HK-2 (cell line): ENCODE measurements around the gene JAG2.

ENCODE experiments used
- DNase-seq: peaks from one replicate; pipeline ENCODE4 v3.0.0-alpha.2; 2018; ENCODE audit not compliant: unreplicated experiment

The JAG2 gene

DNA sequence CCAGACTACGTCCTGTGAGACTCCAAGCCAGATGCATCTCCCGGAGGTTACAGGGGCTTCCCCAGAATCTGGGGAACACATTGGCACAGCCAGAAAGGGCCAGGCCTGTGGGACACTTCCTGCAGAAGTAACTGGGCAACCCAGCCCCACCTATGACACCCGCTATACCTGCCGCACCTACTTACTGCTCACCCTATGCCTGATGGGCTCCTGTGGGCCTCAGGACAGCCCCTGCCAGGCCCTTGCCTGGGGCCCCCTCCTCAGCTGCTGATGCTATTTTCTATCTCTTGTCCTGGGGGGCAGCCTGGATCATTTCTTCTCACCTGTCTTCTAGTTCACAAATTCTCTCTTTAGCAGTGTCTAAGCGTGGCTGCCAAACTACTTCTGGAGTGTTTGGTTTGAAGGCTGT is 28.7 kb downstream of the JAG2 start:
- no peak for DNase-seq

GRCh38 chr14:105139212-105139825 is 29.3 kb downstream of the JAG2 start:
- no peak for DNase-seq

DNA sequence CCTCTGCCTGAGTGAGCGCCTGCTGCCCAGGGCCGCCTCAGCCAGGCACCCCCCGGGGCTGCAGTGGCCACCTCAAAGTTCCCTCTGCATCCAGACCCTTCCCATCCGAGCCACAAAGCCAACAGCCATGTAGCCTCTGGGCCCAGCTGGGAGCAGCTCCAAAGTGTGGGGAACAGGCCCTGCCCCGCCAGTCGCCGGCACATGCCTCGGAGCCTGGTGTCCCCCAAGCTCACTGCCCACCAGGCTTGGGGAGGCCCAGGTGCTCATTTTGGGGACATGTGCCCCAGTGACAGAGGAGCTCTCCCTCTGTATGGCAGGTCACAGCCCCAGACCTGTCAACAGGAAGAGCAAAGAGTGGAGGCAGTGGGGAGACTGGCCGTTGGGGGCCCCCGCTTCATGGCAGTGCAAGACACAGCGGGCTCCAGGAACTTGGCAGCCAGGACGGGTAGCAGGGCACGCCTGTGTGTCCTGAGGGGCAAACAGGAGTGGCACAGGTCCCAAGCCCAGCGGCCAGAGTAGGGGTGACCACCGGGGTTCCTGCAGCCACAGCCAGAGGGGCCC is 29.9 kb downstream of the JAG2 start:
- no peak for DNase-seq

- DNase-seq = no peak
Observed at GRCh38 chr14:105138021-105138541, 30.5 kb downstream of the JAG2 start.

- no peak for DNase-seq
Observed at GRCh38 chr14:105137481-105138020, 31.0 kb downstream of the JAG2 start.

DNA sequence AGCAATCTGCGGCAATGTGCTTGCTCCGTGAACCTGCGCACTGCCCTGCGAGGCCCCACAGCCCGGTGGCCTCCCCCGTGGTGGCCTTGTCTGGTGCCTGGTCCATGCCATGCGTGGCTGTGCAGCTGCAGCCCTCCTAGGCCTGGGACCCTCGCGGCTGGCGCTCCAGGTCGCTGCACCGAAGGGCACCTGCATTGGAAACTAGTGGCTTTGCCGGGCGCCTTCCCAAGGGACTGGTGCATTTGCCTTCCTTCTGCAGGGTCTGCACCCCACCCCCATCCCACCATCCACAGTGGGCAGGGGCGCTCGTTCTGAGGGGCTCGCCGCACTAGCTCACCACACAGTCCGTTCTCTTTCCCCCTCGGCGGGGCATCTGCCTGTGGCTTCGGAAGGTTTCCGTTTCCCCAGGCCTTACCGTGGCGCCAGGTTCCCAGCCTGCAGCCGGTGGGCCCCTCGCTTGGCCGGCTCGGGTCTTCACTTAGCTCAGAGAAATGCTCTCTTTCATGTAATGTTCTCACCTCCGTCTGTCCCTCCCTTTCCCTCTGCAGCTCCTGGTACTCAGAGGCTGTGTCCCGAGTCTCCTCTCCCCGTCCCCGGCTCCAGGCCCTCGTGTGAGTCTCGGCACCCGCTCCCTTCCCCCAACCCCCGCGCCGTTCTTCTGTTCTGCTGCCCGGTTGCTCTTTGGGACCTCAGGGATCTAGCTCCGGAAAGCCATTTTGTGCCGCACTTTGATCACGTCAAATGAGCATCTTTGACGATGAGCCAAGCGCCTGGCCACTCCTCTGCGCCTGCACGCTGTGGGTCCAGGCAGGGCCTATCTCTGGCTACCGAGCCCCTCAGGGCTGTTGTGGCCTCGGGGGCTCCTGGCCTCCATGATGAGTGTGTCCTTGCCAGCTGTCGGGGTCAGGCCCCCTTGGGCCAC is 31.9 kb downstream of the JAG2 start:
- DNase-seq = no peak

- no peak for DNase-seq
Observed at GRCh38 chr14:105135700-105136395, 32.7 kb downstream of the JAG2 start.

DNA sequence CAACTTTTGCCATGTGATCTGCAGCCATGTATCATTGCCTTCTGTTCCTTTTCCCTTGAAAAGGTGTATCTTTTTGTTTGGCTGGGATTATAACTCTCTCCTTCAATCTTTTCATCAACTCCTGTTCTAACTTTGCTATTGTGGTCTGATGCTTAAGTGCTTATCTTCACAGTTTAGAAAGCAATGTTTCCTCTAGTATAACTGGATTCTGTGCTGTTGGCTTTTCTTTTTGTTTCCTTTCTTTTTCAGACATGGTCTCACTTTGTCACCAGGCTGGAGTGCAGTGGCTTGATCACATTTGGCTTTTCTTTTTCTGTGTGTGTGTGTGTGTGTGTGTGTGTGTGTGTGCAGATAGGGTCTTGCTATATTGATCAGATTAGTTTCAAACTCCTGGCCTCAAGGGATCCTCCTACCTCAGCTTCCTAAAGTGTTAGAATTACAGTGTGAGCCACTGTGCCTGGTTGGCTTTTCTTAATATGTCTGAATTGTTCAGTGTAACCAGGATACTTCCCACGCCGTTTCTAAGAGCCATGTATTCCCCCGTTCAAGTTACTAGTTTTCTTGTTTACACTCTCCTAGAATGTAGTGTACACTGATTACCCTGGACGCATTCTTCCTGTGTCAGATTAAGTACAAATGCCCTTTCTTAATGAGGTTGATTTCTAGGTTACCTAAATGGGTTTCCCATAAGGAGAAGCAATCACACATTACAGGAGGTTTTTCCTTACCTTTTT is 35.5 kb downstream of the JAG2 start:
- no peak for DNase-seq

DNA sequence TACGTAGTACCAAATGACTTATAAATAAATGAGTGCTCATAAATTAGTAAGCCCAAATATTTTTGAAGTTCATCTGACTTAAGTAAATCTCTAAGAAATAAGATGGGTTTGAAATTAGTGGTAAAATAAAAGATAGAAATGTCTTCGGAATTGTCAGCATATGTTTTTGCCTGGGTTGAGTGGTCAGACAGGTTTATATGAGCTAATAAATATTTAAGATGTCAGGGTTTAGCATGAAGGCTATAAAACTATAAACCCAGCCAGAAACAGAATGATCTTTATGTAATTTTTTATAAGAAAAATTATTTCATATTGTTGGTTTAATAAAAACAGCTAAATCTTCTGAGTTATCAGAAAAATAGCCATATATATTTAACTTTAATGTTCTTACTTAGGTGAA is 37.3 kb downstream of the JAG2 start:
- DNase-seq = no peak

GRCh38 chr14:105128059-105128458 is 40.5 kb downstream of the JAG2 start:
- no peak for DNase-seq

GRCh38 chr14:105126981-105127329 is 41.6 kb downstream of the JAG2 start:
- DNase-seq = no peak

DNA sequence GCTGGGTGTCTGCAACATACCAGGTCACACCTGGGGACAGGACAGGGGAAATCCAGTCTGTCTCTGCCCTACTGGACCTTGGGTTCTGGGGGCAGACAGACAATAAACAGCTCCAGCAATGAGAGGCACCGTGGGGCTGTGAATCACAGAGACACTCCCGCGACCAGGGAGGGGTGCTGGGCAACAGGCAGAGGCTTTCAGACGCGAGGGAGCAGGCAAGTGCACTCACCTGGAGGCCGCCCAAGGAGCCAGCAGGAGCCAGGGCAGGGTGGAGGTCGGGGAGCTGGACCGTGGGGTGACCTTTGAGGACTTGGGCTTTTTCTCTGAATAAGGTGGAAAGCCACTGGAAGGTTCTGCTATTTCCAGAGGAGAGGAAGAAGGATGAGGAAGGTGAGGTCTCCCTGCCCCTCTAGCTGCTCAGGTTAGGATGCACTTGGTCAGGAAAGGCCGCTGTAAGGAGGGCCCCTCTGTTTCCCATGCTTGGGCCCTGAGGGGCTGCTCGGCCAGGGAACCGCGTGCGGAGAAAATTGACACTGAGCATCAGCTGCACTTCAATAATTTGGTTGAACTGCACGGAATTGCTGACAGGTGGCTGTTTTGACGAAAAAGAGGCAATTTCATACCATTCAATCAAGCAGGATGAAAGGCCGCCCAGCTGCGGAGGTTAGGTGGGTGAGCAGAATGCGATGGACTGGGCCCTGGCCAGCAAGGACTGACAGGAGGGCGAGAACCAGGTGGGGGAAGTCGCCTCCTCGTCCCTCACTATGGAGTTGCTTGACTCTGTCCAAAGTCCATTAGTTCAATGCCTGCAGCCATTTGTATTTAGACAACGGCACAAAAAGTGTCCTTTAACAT is 42.2 kb downstream of the JAG2 start:
- DNase-seq = no peak

GRCh38 chr14:105124823-105125222 is 43.8 kb downstream of the JAG2 start:
- DNase-seq = no peak

DNA sequence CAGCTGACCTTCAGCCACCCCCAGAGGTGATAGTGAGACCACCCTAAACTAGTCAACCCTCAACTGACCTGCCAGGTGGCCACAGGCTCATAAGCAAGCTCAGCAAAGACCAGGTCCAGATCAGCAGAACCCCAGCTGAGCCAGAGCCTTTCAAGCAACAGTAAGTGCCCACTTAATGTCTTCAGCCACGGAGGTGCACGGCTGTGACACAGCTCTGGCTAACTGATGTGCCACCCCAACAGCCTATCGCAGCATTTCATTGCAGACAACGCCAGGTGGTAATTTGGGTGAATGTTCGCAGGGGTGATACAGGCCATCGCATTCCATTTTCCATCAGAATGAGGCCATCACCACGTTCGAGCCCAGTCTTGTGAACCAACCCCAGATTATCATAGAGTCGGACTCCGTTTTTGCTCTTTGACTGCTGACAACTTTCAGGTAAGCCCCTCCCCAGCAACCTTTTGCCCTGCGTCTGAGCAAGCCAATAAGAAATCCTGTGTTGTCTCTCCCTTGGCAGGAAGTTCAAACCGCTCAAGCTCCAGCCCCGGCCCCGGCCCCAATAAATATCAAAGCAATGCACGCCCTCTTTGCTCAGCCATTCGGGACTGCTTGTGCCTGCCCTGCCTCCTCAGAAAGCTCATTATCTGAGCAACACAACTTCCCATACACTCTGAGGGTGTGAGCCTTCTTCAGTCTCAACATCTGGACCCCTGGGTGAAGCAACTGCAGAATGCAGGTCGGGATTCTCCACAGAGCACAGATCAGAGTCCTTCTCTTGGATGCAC is 44.4 kb downstream of the JAG2 start:
- DNase-seq = no peak

- no peak for DNase-seq
Observed at GRCh38 chr14:105123064-105123665, 45.4 kb downstream of the JAG2 start.

GRCh38 chr14:105120056-105120455 is 48.5 kb downstream of the JAG2 start:
- DNase-seq = no peak

DNA sequence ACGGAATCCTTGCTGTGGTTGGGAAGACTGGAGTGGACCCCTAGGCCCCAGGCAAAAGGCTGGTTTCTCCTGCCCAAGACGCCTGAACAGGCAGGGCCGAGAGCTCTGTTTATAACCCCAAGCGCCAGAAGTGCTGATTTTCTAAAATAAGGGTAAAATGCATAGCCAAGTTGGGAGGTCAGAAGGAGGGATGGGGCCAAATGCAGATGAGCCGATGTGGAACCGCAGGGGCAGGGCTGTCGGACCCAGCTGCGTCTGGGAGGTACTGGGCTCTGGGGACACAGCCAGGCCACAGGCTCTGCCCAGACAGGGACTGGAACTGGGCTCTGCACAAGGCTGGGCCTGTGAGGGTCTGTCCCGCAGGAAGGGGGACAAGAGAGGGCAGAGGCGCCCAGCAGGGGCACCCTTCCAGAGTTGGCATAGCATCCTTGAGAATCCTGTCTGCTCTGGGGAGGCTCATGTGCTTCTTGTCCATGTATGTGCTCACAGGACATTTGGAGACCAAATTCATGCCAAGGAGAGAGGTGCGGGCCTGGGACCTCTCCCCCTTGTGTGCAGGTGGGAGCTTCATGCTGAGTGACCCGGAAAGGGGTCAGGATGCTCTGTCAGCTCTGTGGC is 49.1 kb downstream of the JAG2 start:
- no peak for DNase-seq

DNA sequence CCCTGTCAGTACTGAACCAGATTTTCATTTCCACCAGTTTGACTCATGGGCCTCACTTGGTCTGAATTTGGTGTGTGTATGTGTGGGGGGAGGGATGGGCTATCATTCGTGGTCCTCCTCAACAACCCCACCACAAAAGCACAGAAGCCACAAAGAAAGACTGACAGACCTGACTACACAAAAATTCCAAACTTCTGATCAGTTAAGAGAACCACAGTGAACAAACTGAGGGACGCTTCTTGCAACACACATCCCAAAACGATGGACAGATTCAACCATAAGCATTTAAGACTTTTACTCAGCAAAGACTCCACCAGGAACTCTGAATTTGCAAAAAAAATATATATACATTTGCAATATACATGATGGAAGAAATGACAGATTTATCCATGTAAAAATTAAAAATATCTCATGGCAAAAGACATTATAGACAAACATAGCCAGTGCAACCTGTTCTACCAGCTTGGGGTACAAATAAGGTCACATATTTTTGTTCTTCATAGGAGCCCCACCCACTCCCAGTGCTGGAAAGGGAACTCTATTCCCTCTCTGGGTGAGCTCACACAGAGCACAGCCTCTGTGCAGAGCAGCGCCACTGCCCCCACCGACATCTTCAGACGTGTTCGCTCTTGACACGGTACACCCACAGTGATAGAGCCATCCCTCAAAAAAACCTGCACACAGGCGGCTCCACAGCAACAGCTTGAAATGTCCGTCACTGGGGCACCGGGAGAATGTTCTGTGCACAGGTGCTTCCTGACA is 49.7 kb downstream of the JAG2 start:
- DNase-seq = no peak
